ENCODE results near the gene CHCHD10.

CHCHD10 gene

DNA sequence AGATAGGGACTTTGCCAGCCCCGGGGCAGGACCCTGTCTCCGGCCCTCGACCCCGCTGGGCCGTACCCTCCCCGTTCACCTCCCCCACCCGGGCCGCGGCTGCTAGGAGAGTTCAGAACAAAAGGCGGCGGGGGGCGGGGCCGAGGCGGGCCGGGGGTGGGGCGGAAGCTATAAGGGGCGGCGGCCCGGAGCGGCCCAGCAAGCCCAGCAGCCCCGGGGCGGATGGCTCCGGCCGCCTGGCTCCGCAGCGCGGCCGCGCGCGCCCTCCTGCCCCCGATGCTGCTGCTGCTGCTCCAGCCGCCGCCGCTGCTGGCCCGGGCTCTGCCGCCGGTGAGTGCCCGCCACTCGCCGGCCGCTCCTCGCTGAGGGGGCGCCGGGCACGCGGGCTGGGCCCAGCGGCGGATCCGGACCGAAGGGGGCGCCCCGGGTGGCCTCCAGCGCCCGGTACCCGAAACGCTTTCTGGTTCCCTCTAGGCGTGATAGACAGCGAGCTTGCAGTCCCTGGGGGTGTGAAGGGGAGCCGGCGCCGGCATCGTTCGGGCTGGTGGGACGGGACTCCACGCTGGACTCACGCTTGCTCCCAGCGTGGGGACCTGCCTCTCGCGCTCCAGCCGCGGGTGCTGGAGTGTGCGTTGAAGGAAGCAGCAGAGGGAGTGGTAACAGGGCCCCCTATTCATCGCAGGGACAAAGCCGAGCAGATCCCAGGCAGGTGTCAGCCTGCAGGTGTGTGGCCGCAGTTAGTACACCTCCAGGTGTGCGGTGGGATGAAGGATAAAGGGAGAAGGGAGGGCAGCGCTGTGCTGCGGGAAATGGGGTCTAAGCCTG, 5.1 kb upstream of the CHCHD10 start, which contains the start of gene MMP11:
Gene MMP11, plus strand, starts transcription at position 201 of the 825 bp plus-strand sequence. Its CDS starts 22 bp downstream, at position 223.
- peak in 1 of 2 experiments; percentile 44 for DNase-seq (ENCODE audit: low read depth in 2 of 2)

DNA sequence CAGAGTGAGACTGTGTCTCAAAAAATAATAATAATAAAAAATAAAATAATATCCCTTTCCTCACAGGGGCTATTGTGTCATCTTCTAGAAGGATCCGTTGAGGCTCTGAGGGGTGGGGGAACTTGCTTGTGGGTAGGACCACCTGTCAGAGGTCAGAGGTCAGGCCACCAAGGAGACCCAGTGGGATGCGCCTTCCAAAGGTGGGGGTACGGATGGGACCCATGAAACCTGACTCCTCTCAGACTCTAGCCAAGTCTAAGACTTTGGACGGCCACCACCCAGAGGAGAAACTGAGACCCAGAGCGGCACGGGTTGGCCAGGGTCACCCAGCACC, 4.5 kb upstream of the CHCHD10 start:
- DNase-seq (ENCODE audit: low read depth in 2 of 2) = no peak

DNA sequence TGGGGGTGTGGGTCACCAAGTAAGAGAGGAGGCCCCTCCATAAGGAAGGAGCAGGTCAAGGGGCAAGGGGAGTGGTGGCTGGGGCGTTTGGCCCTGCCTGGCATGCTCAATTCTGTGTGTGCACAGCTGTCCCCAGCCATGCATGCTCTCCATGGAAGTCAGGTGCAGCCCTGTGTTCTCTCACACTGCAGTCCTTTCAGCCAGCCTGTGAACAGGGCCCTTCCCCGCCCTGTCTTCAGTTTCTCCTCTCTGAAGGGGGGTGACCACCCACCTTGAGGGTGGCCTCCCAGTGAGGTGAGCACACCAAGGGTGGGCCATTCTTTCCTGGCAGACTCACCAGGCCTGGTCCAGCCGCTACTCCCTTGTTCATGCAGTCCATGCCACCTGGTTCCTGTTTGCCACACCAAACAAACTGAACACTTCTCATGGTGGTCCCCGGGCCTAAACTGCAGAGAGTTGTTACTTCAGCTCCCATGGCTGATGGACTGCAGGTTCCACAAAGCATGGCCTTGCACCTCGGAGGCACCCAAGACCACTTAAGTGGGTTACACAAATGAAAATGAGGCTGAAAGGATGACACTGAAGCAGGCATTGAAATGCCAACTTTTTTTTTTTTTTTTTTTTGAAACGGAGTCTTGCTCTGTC, 1.7 kb upstream of the CHCHD10 start:
- DNase-seq (ENCODE audit: low read depth in 2 of 2) = no peak

DNA sequence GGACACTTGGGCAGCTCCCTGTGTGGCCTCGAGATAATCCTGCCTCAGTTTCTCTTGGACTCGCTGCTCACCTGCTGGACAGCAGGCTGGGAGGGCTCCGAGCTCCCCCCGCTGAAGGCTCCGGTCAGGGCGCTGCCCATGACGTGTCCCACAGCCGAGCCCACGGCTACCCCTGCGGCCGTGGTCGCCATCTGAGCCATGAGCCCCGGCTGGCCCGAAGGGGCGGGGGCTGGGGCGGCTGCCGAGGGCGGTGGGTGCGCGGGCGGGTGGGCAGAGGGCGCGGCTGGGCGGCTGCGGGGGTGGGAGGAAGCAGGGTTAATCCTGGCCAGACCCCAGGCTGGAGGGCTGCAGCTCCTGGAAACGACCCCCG, 484 bp downstream of the CHCHD10 start:
- no peak for DNase-seq (ENCODE audit: low read depth in 2 of 2)

DNA sequence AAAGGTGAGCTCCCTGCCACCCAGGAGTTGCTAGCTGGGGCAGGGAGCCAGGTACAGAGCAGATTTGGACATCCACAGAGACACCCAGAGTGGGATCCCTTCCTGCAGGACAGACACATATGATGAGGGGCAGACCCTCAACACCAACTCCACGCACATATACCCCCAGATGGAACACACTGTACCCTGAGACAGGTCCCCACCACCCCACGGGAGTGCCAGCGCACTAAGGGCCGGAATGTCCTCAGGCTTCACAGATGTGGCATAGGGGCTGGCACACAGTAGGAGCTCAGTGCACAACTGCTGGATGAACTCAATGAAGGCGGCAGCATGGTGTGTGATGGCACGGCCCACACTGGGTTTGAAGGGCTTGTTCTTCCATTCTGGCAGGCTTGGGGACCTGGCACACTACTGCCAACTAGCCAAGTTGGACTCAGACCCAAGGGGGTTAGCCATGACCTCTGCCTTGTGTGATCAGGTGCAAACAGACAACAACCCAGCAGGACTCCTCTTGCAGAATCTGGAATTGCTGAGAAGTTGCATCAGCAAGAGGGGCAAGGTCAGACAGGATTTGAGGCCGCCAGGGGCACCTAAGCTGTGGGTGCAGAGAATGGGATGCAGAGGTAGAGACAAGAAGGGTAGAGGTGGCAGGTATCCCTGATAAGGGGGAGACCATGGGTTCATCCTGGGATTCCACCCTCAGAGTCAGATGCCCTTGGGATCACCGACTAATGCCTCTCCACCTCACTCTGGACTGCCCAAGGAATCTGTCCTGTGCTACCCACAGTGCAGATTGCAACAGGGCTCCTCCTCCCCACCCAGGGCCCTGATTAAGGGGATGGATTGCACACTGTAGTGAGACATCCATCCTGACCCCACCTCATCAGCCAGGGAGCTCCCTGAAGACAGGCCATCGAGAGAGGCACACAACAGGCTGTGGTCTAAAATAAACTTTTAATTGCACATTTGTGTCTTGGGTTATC, 2.6 kb downstream of the CHCHD10 start:
- DNase-seq (ENCODE audit: low read depth in 2 of 2) = no peak

DNA sequence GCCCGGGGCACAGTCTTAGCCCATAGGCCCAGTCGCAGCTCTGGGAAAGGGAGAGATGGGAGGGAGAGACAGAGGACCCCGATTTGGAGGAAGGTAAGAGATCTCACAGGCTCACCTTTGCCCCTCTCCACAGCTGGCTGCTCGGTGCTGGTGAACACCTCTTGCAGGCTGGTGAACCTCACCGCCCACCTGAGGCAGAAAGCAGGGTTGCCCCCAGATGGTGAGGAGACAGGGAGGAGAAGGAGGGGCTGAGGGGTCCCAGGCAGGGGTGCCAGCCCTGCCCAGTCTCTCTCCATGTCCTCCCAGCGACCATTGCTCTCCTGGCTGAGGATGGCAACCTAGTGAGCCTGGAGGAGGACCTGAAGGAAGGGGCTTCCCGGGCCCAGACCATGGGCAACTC, 3.8 kb downstream of the CHCHD10 start:
- no peak for DNase-seq (ENCODE audit: low read depth in 2 of 2)

DNA sequence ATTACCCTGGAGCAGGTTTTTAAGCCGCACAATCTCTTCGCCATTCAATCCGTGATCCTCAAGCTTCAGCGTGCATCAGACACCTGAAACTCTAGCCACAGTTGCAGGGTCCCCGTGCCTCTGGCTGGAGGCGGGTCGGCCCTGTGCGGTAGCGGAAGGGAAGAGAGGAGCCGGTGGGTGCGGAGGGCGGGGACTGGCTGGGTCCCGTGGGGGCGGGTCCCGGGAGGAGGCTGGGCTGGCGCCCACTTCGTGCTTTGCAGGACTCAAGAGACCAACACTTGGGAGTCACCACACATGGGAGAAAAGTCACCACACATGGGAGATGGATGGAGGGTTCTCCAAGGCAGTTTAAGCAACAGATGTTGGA, 4.2 kb downstream of the CHCHD10 start:
- DNase-seq (ENCODE audit: low read depth in 2 of 2) = peak in 1 of 2 experiments; percentile 56

DNA sequence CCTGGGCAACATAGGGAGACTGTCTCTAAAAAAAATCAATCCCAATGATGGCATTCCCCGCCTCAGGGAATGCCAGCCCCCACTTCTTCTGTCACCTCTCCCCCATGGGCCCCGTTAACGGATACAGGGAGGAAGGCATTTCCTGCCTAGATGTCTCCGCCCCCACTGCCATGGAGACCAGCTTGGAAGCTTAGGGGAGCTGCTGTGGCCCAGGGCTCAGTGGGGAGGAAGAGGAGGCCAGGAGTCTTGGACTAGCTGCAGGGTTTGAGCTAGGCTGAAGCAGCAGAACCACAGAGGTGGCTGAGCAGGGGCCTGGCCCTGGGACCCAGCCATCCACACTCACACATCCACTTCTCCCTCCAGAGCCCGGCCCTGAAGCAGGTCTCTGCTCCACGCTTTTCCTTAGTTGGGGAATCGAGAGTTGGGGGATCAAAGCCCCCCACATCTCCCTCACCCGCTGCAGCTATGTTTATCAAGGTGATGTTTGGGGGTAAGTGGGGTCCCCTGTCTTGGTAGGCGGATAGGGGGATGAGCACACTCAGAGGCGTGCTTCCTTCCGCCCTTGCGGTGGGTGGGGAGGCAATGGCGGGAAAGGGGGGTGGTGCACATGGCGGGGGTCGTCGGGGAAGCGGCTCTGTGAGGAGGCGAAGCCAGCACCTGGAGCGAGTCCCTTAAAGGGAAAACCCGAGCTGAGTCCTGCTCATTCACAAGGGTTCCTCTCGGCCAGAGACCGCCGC, 4.8 kb downstream of the CHCHD10 start, which contains the start of gene C22orf15:
Gene C22orf15, plus strand, starts transcription at position 149 of the 737 bp plus-strand sequence. Its CDS starts 317 bp downstream, at position 466.
- DNase-seq (ENCODE audit: low read depth in 2 of 2) = no peak

DNA sequence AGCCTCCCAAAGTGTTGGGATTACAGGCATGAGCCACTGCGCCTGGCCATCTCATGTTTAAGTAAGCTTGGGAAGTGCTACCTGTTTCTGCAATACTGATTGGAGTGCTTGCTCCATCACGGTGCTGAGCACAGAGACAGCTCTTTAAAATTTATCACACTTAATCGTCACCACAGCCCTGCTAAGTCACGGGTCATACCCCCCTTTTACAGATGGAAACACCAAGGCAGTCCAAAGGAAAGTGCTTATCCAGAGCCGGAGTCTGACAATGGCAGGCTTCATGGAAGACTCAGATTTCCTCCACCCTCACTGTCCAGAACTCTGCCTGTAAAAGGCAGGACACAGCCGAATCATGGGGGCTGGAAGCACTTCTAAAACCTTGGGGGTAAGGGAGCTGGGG, 7.7 kb downstream of the CHCHD10 start:
- no peak for DNase-seq (ENCODE audit: low read depth in 2 of 2)

DNA sequence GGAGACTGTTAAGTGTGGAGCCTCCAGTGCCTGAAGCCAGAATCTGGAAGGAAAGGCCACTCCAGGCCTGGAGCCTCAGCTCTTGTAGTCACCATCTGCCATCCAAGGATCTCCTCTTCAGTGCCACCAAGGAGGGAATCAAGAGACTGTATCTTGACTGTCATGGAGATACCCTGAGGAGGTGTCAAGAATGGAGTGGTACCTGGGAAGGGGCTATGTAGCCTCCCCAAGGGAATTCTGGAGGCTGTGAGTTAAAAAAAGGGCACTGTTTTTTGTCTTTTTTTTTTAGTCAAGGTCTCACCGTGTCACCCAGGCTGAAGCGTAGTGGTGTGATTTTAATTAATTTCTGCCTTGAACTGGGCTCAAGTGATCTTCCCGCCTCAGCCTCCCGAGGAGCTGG, 8.2 kb downstream of the CHCHD10 start:
- no peak for DNase-seq (ENCODE audit: low read depth in 2 of 2)

DNA sequence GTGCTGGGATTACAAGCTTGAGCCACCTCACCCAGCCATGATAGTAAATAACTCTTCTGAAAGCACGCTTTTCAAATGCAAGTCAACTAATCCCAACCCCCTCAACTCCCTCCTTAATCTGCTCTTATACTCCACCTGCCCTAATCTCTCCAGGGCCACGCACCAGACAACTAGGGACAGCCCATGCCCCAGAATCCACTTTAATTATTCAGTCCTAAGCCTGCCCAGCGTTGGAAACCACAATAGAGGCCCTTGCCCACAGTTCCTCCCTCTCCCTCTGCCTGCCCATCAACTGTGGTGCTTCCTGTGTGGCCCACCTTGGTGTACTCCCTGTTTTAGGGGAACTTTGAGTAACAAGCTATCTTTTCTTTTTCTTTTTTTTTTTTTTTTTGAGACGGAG, 10.9 kb downstream of the CHCHD10 start:
- no peak for DNase-seq (ENCODE audit: low read depth in 2 of 2)

DNA sequence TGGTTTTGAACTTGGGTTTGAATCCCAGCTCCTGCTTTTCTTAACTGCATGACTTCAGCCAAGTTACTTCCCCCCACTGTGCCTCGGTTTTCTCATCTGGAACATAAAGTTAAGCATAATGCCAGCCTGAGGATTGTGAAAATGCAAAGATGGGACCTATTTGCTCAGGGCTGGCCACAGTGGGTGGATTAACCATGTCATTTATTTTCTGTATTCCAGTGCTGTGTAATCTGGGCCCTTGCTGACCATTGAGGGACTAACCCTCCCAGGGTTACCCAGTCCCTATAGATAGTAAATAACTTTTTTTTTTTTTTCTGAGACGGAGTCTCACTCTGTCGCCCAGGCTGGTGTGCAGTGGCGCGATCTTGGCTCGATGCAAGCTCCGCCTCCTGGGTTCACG, 12.1 kb downstream of the CHCHD10 start:
- DNase-seq (ENCODE audit: low read depth in 2 of 2) = no peak

DNA sequence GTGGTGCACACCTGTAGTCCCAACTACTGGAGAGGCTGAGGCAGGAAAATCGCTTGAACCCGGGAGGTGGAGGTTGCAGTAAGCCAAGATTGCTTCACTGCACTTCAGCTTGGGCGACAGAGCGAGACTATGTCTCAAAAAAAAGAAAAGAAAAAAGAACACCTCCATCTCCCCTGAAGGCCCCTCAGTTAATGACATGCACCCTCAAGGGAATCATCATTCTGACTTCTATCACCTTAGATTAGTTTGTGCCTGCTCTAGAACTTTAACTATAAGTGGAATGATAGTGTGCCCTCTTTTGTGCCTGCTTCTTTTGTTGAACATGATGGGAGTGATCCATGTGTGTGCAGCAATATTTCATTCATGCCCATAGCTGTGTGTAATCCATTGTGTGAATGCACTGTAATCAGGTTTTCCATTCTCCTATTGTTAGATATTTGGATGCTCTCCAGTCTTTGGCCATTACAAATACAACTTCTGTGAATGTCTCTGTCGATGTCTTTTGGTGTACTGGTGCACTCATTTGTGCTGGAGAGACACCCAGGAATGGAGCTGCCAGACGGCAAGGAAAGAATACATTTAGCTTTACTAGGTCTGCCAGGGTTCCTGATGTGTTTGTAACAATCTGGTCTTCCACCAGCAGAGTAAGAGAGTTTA, 12.7 kb downstream of the CHCHD10 start:
- DNase-seq (ENCODE audit: low read depth in 2 of 2) = no peak

DNA sequence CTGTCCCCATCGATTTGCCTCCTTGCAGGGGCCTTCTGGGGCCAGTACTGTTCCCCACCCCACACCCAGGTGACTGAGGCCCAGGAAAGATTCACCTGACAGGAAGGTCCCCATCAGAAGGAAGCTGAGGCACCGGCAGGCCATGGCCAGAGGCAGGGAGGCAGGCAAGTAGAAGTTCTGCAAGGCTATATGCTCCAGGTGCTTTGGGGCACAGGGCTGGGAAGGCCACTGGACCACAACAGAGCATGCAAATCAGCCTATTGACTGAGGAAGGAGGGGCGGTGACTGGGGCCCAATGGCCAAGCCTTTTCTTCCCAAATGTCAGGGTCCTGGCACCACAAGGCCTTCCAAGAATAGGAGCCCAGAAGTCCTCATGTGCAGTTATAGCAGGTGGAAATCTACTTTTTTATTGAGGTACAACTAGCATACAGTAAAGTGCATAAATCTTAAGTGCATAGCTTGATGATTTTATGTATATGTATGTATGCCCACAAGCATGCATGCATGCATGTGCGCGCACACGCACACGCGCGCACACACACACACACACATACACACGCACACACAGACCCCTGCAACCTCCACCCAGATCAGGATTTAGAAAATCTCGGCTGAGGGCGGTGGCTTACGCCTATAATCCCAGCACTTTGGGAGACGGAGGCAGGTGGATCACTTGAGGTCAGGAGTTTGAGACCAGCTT, 13.4 kb downstream of the CHCHD10 start, which contains the start of gene VPREB3:
Gene VPREB3, minus strand, starts transcription at position 206 of the 700 bp plus-strand sequence. Its CDS starts 62 bp downstream, at position 144.
- DNase-seq (ENCODE audit: low read depth in 2 of 2) = no peak

DNA sequence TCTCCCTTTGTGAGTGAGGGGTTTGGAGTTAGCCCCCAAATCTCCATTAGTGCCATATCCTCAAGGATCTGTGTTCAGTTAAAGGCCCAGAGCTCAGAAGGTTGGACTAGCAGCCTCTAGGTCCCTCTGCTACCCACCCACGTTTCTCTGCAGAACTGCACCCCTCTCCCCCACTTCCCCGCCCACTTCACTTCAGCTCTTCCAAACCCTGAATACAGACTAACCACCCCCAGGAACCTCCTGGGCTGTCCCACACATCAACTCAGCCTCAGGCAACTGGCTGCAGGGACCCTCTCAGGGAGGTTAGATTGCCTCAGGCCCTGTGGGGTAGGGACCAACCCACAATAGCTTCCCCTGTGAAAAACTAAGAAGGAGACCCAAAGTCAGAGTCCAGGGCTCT, 14.4 kb downstream of the CHCHD10 start:
- no peak for DNase-seq (ENCODE audit: low read depth in 2 of 2)

DNA sequence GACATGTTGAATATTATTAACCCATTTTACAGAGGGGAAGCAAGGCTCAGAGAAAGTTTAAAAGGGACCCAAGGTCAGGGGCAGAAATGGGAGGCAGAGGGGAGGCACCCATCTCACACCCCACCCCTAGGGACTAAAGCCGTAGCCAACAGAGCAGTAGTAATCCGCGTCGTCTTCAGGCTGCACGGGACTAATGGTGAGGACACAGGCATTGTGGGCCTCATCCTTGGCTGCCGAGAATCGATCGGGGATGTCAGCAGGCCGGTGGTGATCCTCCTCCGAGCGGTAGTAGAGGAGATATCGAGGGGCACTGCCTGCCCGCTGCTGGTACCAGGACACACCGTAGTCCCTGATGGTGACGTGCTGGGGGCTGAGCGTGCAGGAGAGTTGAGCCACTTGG, 15.0 kb downstream of the CHCHD10 start:
- DNase-seq (ENCODE audit: low read depth in 2 of 2) = no peak

DNA sequence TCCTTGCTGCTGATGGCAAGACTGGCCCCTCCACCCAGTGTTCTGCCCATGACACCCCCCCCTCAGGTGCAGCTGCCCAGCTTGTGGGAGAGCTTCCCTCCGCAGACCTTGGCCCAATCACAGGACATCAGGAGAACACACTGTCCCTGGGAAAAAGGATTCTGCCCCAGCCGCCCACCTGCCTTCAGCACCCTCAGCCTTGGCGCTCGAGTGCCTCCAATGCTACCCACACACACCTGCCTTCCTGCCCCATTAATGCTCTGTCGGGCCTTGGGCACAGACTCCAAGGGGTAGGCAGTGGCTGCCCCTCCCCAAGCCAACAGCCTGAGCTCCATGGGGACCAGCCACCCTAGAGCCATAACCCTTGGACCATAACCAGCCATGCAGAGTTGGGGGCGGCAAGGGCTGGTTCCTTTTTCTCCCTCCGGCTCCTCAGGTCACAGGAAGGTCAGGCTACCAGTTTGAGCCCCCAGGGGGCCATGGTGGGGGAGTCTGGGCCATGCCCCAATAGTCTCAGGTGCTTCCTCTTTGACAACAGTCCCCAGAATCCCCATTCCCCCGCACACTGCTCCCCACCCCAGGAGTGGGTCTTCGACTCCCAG, 15.6 kb downstream of the CHCHD10 start:
- DNase-seq (ENCODE audit: low read depth in 2 of 2) = no peak

DNA sequence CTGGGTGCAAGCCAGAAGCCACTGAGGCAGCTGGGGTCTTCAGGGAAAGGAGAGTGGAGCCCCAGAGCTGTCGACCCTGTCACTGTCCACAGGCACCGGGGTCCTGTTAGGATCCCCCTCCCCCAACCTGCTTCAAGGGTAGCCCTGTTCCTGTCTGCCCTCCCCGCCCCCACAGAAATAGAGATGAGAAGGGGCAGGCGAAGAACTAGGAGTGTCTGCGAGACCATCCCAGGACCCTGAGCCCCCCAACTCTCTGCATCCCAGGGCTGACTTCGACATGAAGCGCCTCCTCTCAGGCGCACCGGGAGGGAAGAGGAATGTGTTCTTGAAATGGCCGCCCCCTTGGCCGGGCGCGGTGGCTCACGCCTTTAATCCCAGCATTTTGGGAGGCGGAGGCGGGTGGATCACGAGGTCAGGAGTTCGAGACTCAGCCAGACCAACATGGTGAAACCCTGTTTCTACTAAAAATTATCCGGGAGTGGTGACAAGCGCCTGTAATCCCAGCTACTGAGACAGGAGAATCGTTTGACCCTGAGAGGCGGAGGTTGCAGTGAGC, 16.3 kb downstream of the CHCHD10 start:
- DNase-seq (ENCODE audit: low read depth in 2 of 2) = no peak

DNA sequence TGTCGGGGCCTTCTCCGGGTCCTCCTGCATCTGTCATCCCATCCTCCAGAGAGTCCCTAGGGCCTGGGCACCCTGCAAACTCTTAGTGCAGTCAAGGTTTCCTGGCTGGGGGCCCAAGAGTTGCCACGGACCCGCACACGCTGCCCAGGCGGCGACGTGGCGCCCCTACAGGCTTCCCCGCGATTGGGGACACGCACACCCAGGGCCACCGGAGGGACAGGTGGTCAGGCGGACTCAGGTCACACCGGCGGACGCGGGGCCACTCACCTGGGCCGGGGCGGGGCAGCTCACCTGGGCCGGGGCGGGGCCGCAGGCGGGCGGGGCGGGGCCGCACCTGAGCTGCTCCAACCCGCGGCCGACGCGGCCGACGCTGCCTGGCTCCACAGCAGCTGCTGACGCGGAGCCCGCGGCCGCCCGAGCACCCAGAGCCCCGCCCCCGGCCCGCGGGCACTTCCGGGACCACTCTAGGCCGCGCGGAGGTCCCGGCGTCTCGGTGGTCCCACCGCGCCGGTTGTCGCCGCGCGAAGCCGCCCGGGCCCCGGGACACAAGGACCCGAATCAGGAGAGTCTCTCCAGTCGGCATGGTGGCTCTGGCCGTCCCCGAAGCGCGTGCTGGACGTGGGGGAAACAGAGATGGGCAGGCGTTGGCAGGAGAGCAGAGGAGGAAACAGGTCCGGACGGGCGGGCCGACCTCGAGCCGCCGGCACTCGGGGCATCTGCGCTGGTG, 16.9 kb downstream of the CHCHD10 start, which contains the start of gene ZNF70:
Gene ZNF70, minus strand, starts transcription at position 399 of the 727 bp plus-strand sequence. CDS start 5,972 bp downstream, outside the sequence.
- DNase-seq (ENCODE audit: low read depth in 2 of 2) = peak; percentile 65 to 69
